Breast epithelium (tissue), 3 donors: ENCODE measurements around the gene GRHL1.

Experiments used
- CTCF ChIP-seq, 3 donors: fragments of 450-650 bp; IDR thresholded peaks; one replicate each; pipeline ENCODE4 v1.5.1; 2016 to 2017; ENCODE audit warnings: antibody characterized with exemption in 3 of 3, mild to moderate bottlenecking in 3 of 3, moderate library complexity in 3 of 3
- POLR2A ChIP-seq: fragments of 450-650 bp; IDR thresholded peaks from one replicate; pipeline ENCODE4 v1.6.1; 2016; ENCODE audit warnings: antibody characterized with exemption, mild to moderate bottlenecking, moderate library complexity

DNA sequence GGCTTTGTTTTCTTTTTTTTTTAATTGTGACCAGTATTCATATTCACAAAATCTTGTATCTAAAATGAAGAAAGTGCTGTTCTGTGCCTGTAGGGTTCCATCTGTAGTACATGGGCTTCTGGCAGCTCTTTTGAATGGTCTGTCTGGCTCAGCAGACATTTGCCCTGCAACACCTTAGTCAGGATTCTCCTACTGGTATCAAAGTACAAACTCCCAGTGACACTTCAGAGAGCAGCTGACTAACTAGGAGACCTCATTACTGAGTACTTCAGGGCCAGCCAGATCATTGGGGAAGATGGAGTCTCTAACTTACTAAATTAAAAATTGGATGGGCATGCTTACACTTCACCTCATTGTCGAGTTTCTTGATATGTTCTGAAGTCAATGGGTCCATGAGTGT, 39.7 kb downstream of the GRHL1 start:
- TF ChIP-seq POLR2A: no peak
- no peak for TF ChIP-seq CTCF (IDR thresholded peaks at IDR 0.05)
